ENCODE measurements around the gene TCEAL6. TPM values are rescaled to one million over a fixed set of nuclear protein-coding genes. Genes with fewer than 3 reads are reported as not detected.
"Not testable (repeated sequence)": the region's sequence is repeated elsewhere in the genome, so short reads cannot be mapped to it uniquely, and the experiment has no call there.

Gene TCEAL6
- total RNA-seq = not detected
- long read RNA-seq = 0 reads

- not testable (repeated sequence) for DNase-seq (ENCODE audit: low spot score)
Observed at GRCh38 chrX:102142274-102142673, at the start of gene TCEAL6. TCEAL6 (minus strand) TSS chrX:102142481.

- no peak for DNase-seq (ENCODE audit: low spot score)
Observed at GRCh38 chrX:102185967-102186720, 43.9 kb upstream of the TCEAL6 start.

- no peak for DNase-seq (ENCODE audit: low spot score)
Observed at GRCh38 chrX:102155806-102156179, 13.5 kb upstream of the TCEAL6 start, which contains the start of gene BEX5. BEX5 (minus strand) TSS chrX:102155977; CDS start chrX:102154265, 1,712 bp downstream.

- DNase-seq (ENCODE audit: low spot score) = no peak
Observed at GRCh38 chrX:102154900-102155805, 12.9 kb upstream of the TCEAL6 start.

- no peak for DNase-seq (ENCODE audit: low spot score)
Observed at GRCh38 chrX:102154218-102154860, 12.1 kb upstream of the TCEAL6 start.

GRCh38 chrX:102141631-102142030 is 650 bp downstream of the TCEAL6 start:
- DNase-seq (ENCODE audit: low spot score) = not testable (repeated sequence)

GRCh38 chrX:102140876-102141275 is 1.4 kb downstream of the TCEAL6 start:
- not testable (repeated sequence) for DNase-seq (ENCODE audit: low spot score)

GRCh38 chrX:102138064-102138463 is 4.2 kb downstream of the TCEAL6 start:
- no peak for DNase-seq (ENCODE audit: low spot score)

GRCh38 chrX:102129473-102129872 is 12.8 kb downstream of the TCEAL6 start:
- DNase-seq (ENCODE audit: low spot score) = no peak

- DNase-seq (ENCODE audit: low spot score) = no peak
Observed at GRCh38 chrX:102126863-102127262, 15.4 kb downstream of the TCEAL6 start.

- not testable (repeated sequence) for DNase-seq (ENCODE audit: low spot score)
Observed at GRCh38 chrX:102126080-102126818, 16.0 kb downstream of the TCEAL6 start.

GRCh38 chrX:102125436-102125835 is 16.8 kb downstream of the TCEAL6 start, which contains the start of gene TCEAL2:
TCEAL2 (plus strand) TSS chrX:102125679; CDS start chrX:102126831, 1,152 bp downstream.
- not testable (repeated sequence) for DNase-seq (ENCODE audit: low spot score)

GRCh38 chrX:102125014-102125413 is 17.3 kb downstream of the TCEAL6 start:
- not testable (repeated sequence) for DNase-seq (ENCODE audit: low spot score)

GRCh38 chrX:102115748-102116147 is 26.5 kb downstream of the TCEAL6 start:
- DNase-seq (ENCODE audit: low spot score) = no peak

- no peak for DNase-seq (ENCODE audit: low spot score)
Observed at GRCh38 chrX:102113367-102113766, 28.9 kb downstream of the TCEAL6 start.

Other genes starting within 250 kb of the TCEAL6 start
- 3.9 TPM for gene ZMAT1, start 210.5 kb downstream of the TCEAL6 start, total RNA-seq
- gene TCEAL2, start 16.8 kb downstream of the TCEAL6 start, total RNA-seq = 0.32 TPM
- gene BEX5, start 13.5 kb upstream of the TCEAL6 start, total RNA-seq = 1.2 TPM
- gene TCP11X1, start 72.8 kb upstream of the TCEAL6 start, total RNA-seq = not detected
- not detected for gene NXF2, start 104.7 kb upstream of the TCEAL6 start, total RNA-seq